Fibroblast of lung (primary cell): ENCODE measurements around the gene SLC16A14. TPM values are rescaled to one million over a fixed set of nuclear protein-coding genes. Genes with fewer than 3 reads are reported as not detected.

Source experiments
- DNase-seq, 2 donors: peaks; one replicate each; pipeline versions ENCODE4 v3.0.0 to v3.0.0-alpha.2; 2010; ENCODE audit warnings: low read depth in 2 of 2
- H2AFZ ChIP-seq: 2 replicates; pipeline ENCODE4 v1.5.1; 2012; ENCODE audit warnings: low read length, control low read depth, inconsistent platforms
- H3K27ac ChIP-seq: 2 replicates; pipeline ENCODE4 v1.5.1; 2011; ENCODE audit warnings: low read length, control low read depth; ENCODE audit not compliant: insufficient read depth
- H3K27me3 ChIP-seq: 2 replicates; pipeline ENCODE4 v1.5.1; 2011; ENCODE audit warnings: mild to moderate bottlenecking, low read length; ENCODE audit not compliant: control insufficient read depth, insufficient read depth
- H3K36me3 ChIP-seq: 2 replicates; pipeline ENCODE4 v1.5.1; 2011; ENCODE audit warnings: low read length; ENCODE audit not compliant: control insufficient read depth, insufficient read depth
- H3K4me1 ChIP-seq: 2 replicates; pipeline ENCODE4 v1.5.1; 2011; ENCODE audit warnings: low read length; ENCODE audit not compliant: control insufficient read depth, insufficient read depth; ENCODE audit errors: extremely low read depth
- H3K4me2 ChIP-seq: 2 replicates; pipeline ENCODE4 v1.5.1; 2011; ENCODE audit warnings: low read length, control low read depth; ENCODE audit not compliant: insufficient read depth; ENCODE audit errors: extremely low read depth
- H3K4me3 ChIP-seq, 4 experiments: fragments of 200-600 bp in 1 of 4; sonication (generic) in 1 of 4; replicated peaks in 1 of 4; 2 replicates each; pipeline ENCODE4 v1.5.1; 2011 to 2016; ENCODE audit warnings: low read length in 4 of 4, low read depth in 3 of 4, mild to moderate bottlenecking in 3 of 4, control low read depth in 2 of 4, inconsistent platforms in 1 of 4, mixed read lengths in 1 of 4; ENCODE audit not compliant: insufficient read depth in 1 of 4; ENCODE audit errors: control extremely low read depth in 1 of 4
- H3K79me2 ChIP-seq: 2 replicates; pipeline ENCODE4 v1.5.1; 2012; ENCODE audit warnings: mild to moderate bottlenecking, low read length, inconsistent platforms; ENCODE audit not compliant: control insufficient read depth, insufficient read depth
- H3K9ac ChIP-seq: 2 replicates; pipeline ENCODE4 v1.5.1; 2011; ENCODE audit warnings: mild to moderate bottlenecking, low read length, control low read depth; ENCODE audit not compliant: insufficient read depth
- H3K9me3 ChIP-seq: 2 replicates; pipeline ENCODE4 v1.5.1; 2012; ENCODE audit warnings: low read depth, low read length; ENCODE audit not compliant: control insufficient read depth, insufficient read depth
- H4K20me1 ChIP-seq: 2 replicates; pipeline ENCODE4 v1.5.1; 2011; ENCODE audit warnings: low read length; ENCODE audit not compliant: control insufficient read depth, insufficient read depth; ENCODE audit errors: extremely low read depth
- CTCF ChIP-seq, 2 donors: IDR thresholded peaks in 1 of 2; conservative IDR thresholded peaks in 1 of 2; 1 replicate in 1 of 2; 2 replicates in 1 of 2; pipeline ENCODE4 v1.5.1; 2011 to 2012; ENCODE audit warnings: low read length in 2 of 2, control low read depth in 1 of 2, inconsistent platforms in 1 of 2, low read depth in 1 of 2, mild to moderate bottlenecking in 1 of 2
- EZH2 ChIP-seq: IDR thresholded peaks from 2 replicates; pipeline ENCODE4 v1.5.1; 2012; ENCODE audit warnings: low read length, control low read depth, mild to moderate bottlenecking; ENCODE audit errors: missing control alignments
- polyA plus RNA-seq, 2 donors: library from polyadenylated mRNA; depleted of rRNA in 1 of 2; stranded (reverse) in 1 of 2; unstranded in 1 of 2; fragments of >200 nt; gene quantifications; 2 replicates each; pipeline ENCODE4 v1.2.1, GENCODE V29; 2011 to 2012; ENCODE audit warnings: missing spikeins in 1 of 2
- total RNA-seq: library from RNA; depleted of rRNA; stranded (reverse); fragments of >200 nt; gene quantifications from 2 replicates; pipeline ENCODE4 v1.2.1, GENCODE V29; 2014

SLC16A14 gene
- total and polyA plus RNA-seq, 2 donors (not counting 1 experiment from before 2014, with no cell fraction given) = 1.8 to 5.6 TPM

GRCh38 chr2:230018153-230018552, 50.6 kb downstream of the SLC16A14 start:
- H3K79me2 ChIP-seq = no peaks in the 10 kb centered on the region
- H3K9me3 ChIP-seq = no peaks in the 10 kb centered on the region
- H3K9ac ChIP-seq = no peak overlapping the region
- H3K27ac ChIP-seq = no peak overlapping the region
- no peak overlapping the region for H2AFZ ChIP-seq
- no peaks in the 10 kb centered on the region for H4K20me1 ChIP-seq
- H3K36me3 ChIP-seq = no peaks in the 10 kb centered on the region
- peak; percentile 61 to 86 for DNase-seq
- H3K4me2 ChIP-seq = no peak overlapping the region
- TF ChIP-seq CTCF (conservative IDR thresholded peaks at IDR 0.05 in 1 of 2, IDR thresholded peaks at IDR 0.05 in 1 of 2; ENCODE audit: low read depth in 1 of 2, low read length in 2 of 2) = no peak
- TF ChIP-seq EZH2 = no peak
- no peak overlapping the region for H3K4me3 ChIP-seq
- no peaks in the 10 kb centered on the region for H3K27me3 ChIP-seq
- H3K4me1 ChIP-seq = no peaks in the 10 kb centered on the region

GRCh38 chr2:230016844-230017243, 51.9 kb downstream of the SLC16A14 start:
- Histone ChIP-seq H3K36me3 (no peaks in the 10 kb centered on the region), H3K27me3 (no peaks in the 10 kb centered on the region), H3K4me1 (no peaks in the 10 kb centered on the region), H3K4me3 (no peak overlapping the region), H4K20me1 (no peaks in the 10 kb centered on the region), H3K4me2 (no peak overlapping the region), H3K9me3 (no peaks in the 10 kb centered on the region), H3K27ac (no peak overlapping the region), H3K79me2 (no peaks in the 10 kb centered on the region), H3K9ac (no peak overlapping the region), H2AFZ (no peak overlapping the region)
- TF ChIP-seq EZH2 = no peak
- TF ChIP-seq CTCF (conservative IDR thresholded peaks at IDR 0.05 in 1 of 2, IDR thresholded peaks at IDR 0.05 in 1 of 2; ENCODE audit: low read depth in 1 of 2, low read length in 2 of 2) = no peak
- DNase-seq = no peak

- TF ChIP-seq EZH2 = no peak
- TF ChIP-seq CTCF (conservative IDR thresholded peaks at IDR 0.05 in 1 of 2, IDR thresholded peaks at IDR 0.05 in 1 of 2; ENCODE audit: low read depth in 1 of 2, low read length in 2 of 2) = no peak
- no peaks in the 10 kb centered on the region for H4K20me1 ChIP-seq
- H3K27me3 ChIP-seq = no peaks in the 10 kb centered on the region
- H3K4me3 ChIP-seq = no peak overlapping the region
- H3K9me3 ChIP-seq = no peaks in the 10 kb centered on the region
- no peak overlapping the region for H2AFZ ChIP-seq
- H3K79me2 ChIP-seq = no peaks in the 10 kb centered on the region
- H3K4me1 ChIP-seq = no peaks in the 10 kb centered on the region
- H3K9ac ChIP-seq = no peak overlapping the region
- peak in 1 of 2 donors; percentile 25 for DNase-seq
- H3K4me2 ChIP-seq = no peak overlapping the region
- no peaks in the 10 kb centered on the region for H3K36me3 ChIP-seq
- no peak overlapping the region for H3K27ac ChIP-seq
Observed at GRCh38 chr2:230012267-230012884, 56.3 kb downstream of the SLC16A14 start.
